ENCODE results near the gene HDX.

HDX gene

GRCh38 chrX:84340968-84341367 lies 161.3 kb downstream of the HDX start:
- ChIA-PET POLR2A (no interaction called here), CTCF (interaction anchor here (1.8 to 1.9 kb wide), 3 partner anchors 11 to 21 kb away, joined by 6 to 8 read pairs (median 6); no protein-coding TSS in a partner anchor)
- no peak for DNase-seq (ENCODE audit: low read depth, low spot score)
- no peak overlapping the region for H3K4me3 ChIP-seq (ENCODE audit: low read depth, low read length)
- no peak for TF ChIP-seq CTCF (IDR thresholded peaks at IDR 0.05; ENCODE audit: insufficient read depth, low read length, missing control alignments)

- H3K4me3 ChIP-seq (ENCODE audit: low read depth, low read length) = no peak overlapping the region
- no peak for DNase-seq (ENCODE audit: low read depth, low spot score)
- ChIA-PET POLR2A (no interaction called here), CTCF (interaction anchor here (1.2 to 1.9 kb wide), 5 partner anchors 11 to 294 kb away, joined by 4 to 8 read pairs (median 6); no protein-coding TSS in a partner anchor)
- peak; percentile 9 for TF ChIP-seq CTCF (IDR thresholded peaks at IDR 0.05; ENCODE audit: insufficient read depth, low read length, missing control alignments)
Observed at GRCh38 chrX:84339507-84340364, 162.5 kb downstream of the HDX start.

- TF ChIP-seq CTCF (IDR thresholded peaks at IDR 0.05; ENCODE audit: insufficient read depth, low read length, missing control alignments) = no peak
- peak; percentile 7 for DNase-seq (ENCODE audit: low read depth, low spot score)
- H3K4me3 ChIP-seq (ENCODE audit: low read depth, low read length) = no peak overlapping the region
- ChIA-PET CTCF (no interaction called here), POLR2A (no interaction called here)
Observed at GRCh38 chrX:84336646-84337045, 165.6 kb downstream of the HDX start.

GRCh38 chrX:84335121-84335520 lies 167.1 kb downstream of the HDX start:
- TF ChIP-seq CTCF (IDR thresholded peaks at IDR 0.05; ENCODE audit: insufficient read depth, low read length, missing control alignments) = no peak
- no peak overlapping the region for H3K4me3 ChIP-seq (ENCODE audit: low read depth, low read length)
- CTCF ChIA-PET = interaction anchor here (1.1 kb wide), 1 partner anchor 289 kb away, joined by 4 read pairs; no protein-coding TSS in a partner anchor
- DNase-seq (ENCODE audit: low read depth, low spot score) = no peak
- POLR2A ChIA-PET = no interaction called here

GRCh38 chrX:84322083-84322827 lies 180.0 kb downstream of the HDX start:
- POLR2A ChIA-PET = no interaction called here
- no peak for TF ChIP-seq CTCF (IDR thresholded peaks at IDR 0.05; ENCODE audit: insufficient read depth, low read length, missing control alignments)
- no peak for DNase-seq (ENCODE audit: low read depth, low spot score)
- H3K4me3 ChIP-seq (ENCODE audit: low read depth, low read length) = no peak overlapping the region
- CTCF ChIA-PET = interaction anchor here (1.2 kb wide), 1 partner anchor 18 kb away, joined by 6 read pairs; no protein-coding TSS in a partner anchor

GRCh38 chrX:84320614-84321013 lies 181.6 kb downstream of the HDX start:
- POLR2A ChIA-PET = no interaction called here
- TF ChIP-seq CTCF (IDR thresholded peaks at IDR 0.05; ENCODE audit: insufficient read depth, low read length, missing control alignments) = no peak
- H3K4me3 ChIP-seq (ENCODE audit: low read depth, low read length) = no peak overlapping the region
- CTCF ChIA-PET = interaction anchor here (2.2 kb wide), 1 partner anchor 19 kb away, joined by 8 read pairs; no protein-coding TSS in a partner anchor
- no peak for DNase-seq (ENCODE audit: low read depth, low spot score)

All from AG04449 (cell line).